Activated CD8-positive, alpha-beta T cell treated with anti-CD3 and anti-CD28 coated beads, Interleukin-2, amount 10 ng/mL, durations not matched to agents 7 days and 5 days (primary cell): ENCODE measurements around the gene EGFL8. TPM values are rescaled to one million over a fixed set of nuclear protein-coding genes. Genes with fewer than 3 reads are reported as not detected.

Experiments
- ATAC-seq: fragments of 150-1000 bp; cut with Tn5 transposase; one replicate; pipeline ENCODE4 v1.10.0; 2021; ENCODE audit warnings: moderate library complexity
- CTCF ChIA-PET: fragments of 350-600 bp; sonication (Branson Sonifier 250); formaldehyde crosslinking; loops from one replicate; lab custom pipeline; 2021; ENCODE audit warnings: antibody characterized with exemption; lab: Charles Lee
- POLR2A ChIA-PET: fragments of 350-600 bp; sonication (Branson Sonifier 250); formaldehyde crosslinking; loops from one replicate; lab custom pipeline; 2021; ENCODE audit warnings: antibody characterized with exemption; lab: Charles Lee
- DNase-seq: peaks from one replicate; pipeline ENCODE4 v3.0.0-alpha.2; 2020
- H3K27ac Mint-ChIP-seq: one replicate; pipeline ENCODE4 v1.8.0; 2021; ENCODE audit warnings: mild to moderate bottlenecking, mixed read lengths
- H3K27me3 Mint-ChIP-seq: one replicate; pipeline ENCODE4 v1.8.0; 2021; ENCODE audit warnings: low read depth, mixed read lengths
- H3K36me3 Mint-ChIP-seq: one replicate; pipeline ENCODE4 v1.8.0; 2021; ENCODE audit warnings: low read depth, mixed read lengths
- H3K4me1 Mint-ChIP-seq: one replicate; pipeline ENCODE4 v1.8.0; 2021; ENCODE audit warnings: low read depth, mixed read lengths
- H3K4me3 Mint-ChIP-seq: one replicate; pipeline ENCODE4 v1.8.0; 2021; ENCODE audit warnings: mild to moderate bottlenecking, mixed read lengths
- H3K9me3 Mint-ChIP-seq: one replicate; pipeline ENCODE4 v1.8.0; 2022; ENCODE audit warnings: mixed read lengths; ENCODE audit not compliant: insufficient read depth
- total RNA-seq, 2 experiments: library from RNA; stranded (reverse); gene quantifications; one replicate each; pipeline ENCODE4 v1.2.3, GENCODE V29; 2021

EGFL8 gene
- total RNA-seq, 2 experiments from 2014 or later, result 9.8 to 12.2 TPM

DNA sequence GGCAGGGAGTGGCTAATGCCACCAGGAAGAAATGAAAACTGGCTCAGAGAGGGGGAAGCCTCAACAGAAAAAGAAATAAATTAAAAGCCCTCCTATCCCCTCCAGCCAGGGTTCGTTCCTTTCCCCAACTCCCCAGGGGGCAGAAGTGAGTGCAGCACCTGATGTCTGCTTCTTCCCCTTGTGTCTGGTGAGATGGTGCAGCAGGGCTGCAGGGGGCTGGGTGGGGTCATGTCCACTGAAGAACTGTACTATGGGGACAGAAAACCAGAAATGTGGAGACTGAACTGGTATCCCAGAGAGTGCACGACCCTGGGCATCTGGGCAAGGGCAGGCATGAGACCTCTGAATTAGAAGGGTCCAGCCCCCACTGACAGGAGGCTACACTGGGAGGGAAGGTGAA is 4.0 kb downstream of the EGFL8 start:
- Mint-ChIP-seq H3K27ac (no peak overlapping the region), H3K4me3 (no peak overlapping the region), H3K9me3 (no peaks in the 10 kb centered on the region), H3K27me3 (no peaks in the 10 kb centered on the region), H3K4me1 (peaks cover 10% of the 10 kb centered on the region), H3K36me3 (peaks cover 40% of the 10 kb centered on the region)
- CTCF ChIA-PET, result interaction anchor here (1.2 kb wide), 1 partner anchor 16 kb away, joined by 3 read pairs; the partner anchor contains the start of gene PRRT1
- no peak for DNase-seq
- ATAC-seq, result no peak
- POLR2A ChIA-PET, result interaction anchor here (0.6 kb wide), 1 partner anchor 8 kb away, joined by 3 read pairs; no protein-coding TSS in a partner anchor

DNA sequence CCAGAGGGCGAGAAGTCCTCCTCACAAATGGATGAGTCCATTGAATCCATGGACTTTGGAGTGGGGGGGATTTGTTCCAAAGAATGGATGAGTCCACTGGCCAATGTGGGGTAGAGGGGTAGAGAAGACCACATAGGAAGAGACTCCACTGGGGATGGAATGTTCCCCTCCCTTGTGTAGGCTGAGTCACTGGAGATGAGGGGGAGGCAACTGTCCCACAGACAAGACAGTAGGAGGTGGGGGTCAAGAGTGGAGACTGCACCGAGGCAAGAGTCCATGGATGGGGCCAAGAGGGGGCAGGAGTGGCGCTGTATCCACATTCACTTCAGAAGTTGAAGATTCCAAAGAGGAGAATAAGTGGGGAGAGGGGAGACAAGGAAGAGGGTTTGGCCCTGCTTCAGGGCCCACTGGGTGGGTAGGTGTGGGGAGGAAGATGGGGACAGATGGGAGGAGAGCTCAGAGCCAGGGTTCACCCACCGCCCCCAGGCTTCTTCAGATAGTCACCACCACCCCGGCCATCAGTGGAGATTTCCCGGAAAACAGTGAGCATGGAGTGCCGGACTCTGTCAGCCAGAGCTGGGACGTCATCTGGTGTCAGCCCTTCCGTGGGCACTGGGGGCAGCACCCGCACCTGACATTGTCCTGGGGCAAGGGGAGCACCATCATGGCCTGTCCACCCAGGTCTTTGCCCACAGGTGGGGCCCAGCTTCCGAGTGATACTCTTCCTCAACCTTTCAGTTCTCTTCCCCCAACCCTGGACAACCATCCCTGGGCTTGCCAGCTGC is 4.6 kb downstream of the EGFL8 start:
- ATAC-seq, result no peak
- Mint-ChIP-seq H3K36me3 (peaks cover 40% of the 10 kb centered on the region), H3K4me1 (peaks cover 16% of the 10 kb centered on the region), H3K4me3 (no peak overlapping the region), H3K27ac (no peak overlapping the region), H3K9me3 (no peaks in the 10 kb centered on the region), H3K27me3 (no peaks in the 10 kb centered on the region)
- no peak for DNase-seq
- POLR2A ChIA-PET, result no interaction called here
- CTCF ChIA-PET, result interaction anchor here (1.2 kb wide), 1 partner anchor 17 kb away, joined by 3 read pairs; the partner anchor contains the start of gene PRRT1

DNA sequence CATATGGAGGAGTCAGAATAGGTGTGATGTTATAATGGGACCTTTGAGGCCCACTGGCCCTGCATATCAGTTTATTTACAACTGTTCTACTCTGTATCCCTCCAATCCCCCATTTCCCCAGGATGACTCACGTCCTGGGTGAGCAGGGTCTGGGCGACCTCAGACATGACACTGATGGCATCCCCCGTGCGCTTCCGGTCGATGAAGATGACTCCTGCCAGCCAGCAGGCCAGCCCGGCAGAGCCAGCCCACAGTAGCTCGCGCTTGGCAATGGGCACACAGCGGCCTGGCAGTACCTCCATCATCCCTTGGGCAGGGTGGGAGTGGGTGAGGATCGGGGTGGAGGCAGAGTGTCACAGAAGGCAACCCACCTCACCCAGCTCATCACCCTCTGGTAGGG is 5.9 kb downstream of the EGFL8 start:
- H3K27ac Mint-ChIP-seq, result no peak overlapping the region
- H3K4me1 Mint-ChIP-seq, result peaks cover 28% of the 10 kb centered on the region

DNA sequence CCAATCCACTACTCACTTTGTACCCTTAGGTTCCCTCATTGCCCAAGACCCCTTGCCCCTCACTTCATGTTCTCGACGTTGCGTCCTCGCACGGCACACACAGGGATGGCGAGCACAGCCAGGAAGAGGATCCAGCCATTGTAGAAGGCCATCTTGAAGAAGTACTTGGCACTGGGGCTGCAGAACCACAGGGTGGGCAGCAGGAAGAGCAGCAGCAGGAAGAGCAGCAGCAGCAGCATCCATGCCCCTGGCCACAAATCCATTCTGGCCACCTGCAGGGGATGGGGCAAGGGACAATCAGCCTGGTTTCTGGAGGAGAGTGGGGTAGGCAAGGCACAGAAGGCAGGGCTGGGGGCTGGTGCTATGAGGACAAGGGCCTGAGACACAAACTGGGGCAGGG is 6.8 kb downstream of the EGFL8 start:
- peaks cover 32% of the 10 kb centered on the region for H3K4me1 Mint-ChIP-seq
- H3K27ac Mint-ChIP-seq, result no peak overlapping the region
- ChIA-PET CTCF (interaction anchor here (1.2 to 1.3 kb wide), 2 partner anchors 24 to 52 kb away, joined by 3 to 5 read pairs; no protein-coding TSS in a partner anchor), POLR2A (interaction anchor here (1.0 kb wide), 1 partner anchor 19 kb away, joined by 3 read pairs; the partner anchor contains the start of gene PBX2)
- no peaks in the 10 kb centered on the region for H3K27me3 Mint-ChIP-seq
- H3K4me3 Mint-ChIP-seq, result no peak overlapping the region
- H3K9me3 Mint-ChIP-seq, result no peaks in the 10 kb centered on the region
- DNase-seq, result no peak
- no peak for ATAC-seq
- peaks cover 32% of the 10 kb centered on the region for H3K36me3 Mint-ChIP-seq

More for the DNA sequence above, 5.9 kb downstream of the EGFL8 start:
- DNase-seq (no peak), ATAC-seq (no peak)
- ChIA-PET POLR2A (no interaction called here), CTCF (no interaction called here)
- Mint-ChIP-seq H3K27me3 (no peaks in the 10 kb centered on the region), H3K36me3 (peaks cover 37% of the 10 kb centered on the region), H3K9me3 (no peaks in the 10 kb centered on the region), H3K4me3 (no peak overlapping the region)

DNA sequence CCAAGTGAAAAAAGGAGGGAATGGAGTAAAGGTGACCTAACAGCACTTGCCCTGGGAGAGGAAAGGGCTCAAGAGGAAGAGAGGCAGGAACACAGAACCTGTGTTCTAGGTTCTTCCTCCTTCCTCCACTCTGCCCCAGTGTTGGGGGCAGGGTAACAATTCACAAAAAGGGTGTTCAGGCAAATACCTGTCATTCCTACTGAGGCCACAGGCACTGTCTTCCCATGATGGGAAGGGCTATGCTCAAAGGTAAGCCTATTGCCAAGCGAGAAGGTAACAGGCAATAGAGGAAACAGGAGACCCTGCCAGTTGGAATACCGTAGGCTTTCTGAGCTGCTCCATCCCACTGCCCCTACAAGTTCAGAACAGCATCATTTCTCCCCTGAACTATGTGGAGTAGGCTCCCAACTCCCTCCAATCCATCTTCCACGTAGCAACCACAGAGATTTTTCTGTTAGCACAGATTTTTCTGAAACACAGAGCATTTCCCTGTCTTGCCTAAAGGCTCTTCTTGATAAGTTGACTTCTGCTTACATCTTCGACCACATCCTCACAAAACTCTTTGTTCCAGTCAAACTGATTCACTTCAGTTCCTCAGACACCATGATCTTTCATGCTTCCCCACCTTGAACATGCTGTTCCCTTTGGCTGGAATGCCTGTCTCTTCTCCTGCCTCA is 8.8 kb downstream of the EGFL8 start:
- H3K36me3 Mint-ChIP-seq, result peaks cover 23% of the 10 kb centered on the region
- no peak overlapping the region for H3K4me3 Mint-ChIP-seq
- ChIA-PET CTCF (no interaction called here), POLR2A (no interaction called here)
- no peaks in the 10 kb centered on the region for H3K27me3 Mint-ChIP-seq
- ATAC-seq (no peak), DNase-seq (no peak)
- peak overlapping the region; percentile 4 for H3K27ac Mint-ChIP-seq
- H3K4me1 Mint-ChIP-seq, result peaks cover 46% of the 10 kb centered on the region
- H3K9me3 Mint-ChIP-seq, result no peaks in the 10 kb centered on the region

DNA sequence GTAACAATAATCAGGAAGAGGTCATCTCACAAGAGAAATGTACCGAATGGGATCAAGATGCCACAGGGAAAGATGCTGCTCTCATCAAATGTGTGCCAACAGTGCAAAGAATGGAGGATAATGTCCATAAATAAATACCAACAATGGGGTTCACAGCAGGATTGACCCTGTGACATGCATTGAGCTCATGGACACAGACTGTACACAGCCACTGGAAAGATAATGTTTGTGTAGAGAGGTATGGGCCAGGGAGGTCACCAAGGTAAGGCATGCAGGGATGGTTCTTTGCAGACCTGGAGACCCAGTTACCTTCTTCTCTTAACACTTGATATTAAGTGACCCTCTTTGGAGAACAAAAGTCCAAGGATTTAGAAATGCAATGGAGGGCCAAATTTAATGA is 10.0 kb downstream of the EGFL8 start:
- no peak overlapping the region for H3K27ac Mint-ChIP-seq
- ChIA-PET POLR2A (interaction anchor here (0.5 kb wide), 1 partner anchor 22 kb away, joined by 4 read pairs; no protein-coding TSS in a partner anchor), CTCF (no interaction called here)
- H3K4me3 Mint-ChIP-seq, result peak overlapping the region; percentile 90
- DNase-seq (no peak), ATAC-seq (no peak)
- no peaks in the 10 kb centered on the region for H3K9me3 Mint-ChIP-seq
- peaks cover 55% of the 10 kb centered on the region for H3K4me1 Mint-ChIP-seq
- peaks cover 24% of the 10 kb centered on the region for H3K36me3 Mint-ChIP-seq
- no peaks in the 10 kb centered on the region for H3K27me3 Mint-ChIP-seq

DNA sequence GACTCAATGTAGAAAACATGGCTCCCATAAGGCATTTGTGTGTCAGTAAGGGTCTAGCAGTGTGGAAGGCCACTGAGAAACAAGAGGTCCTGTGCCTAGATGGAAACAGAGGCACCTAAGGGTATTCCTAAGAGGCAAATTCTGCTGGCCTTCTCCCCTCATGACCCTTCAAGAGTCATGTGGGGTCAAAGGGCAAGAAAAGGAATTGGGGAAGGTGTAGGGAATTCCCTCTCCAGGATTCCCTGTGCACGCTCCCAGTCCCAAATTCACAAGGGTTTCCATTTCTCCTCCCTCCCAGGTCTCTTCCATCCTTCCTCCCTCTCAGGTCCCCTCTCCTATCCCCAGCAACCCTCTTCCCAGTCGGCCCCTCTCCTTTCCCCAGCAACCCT is 10.9 kb downstream of the EGFL8 start:
- ATAC-seq (no peak), DNase-seq (no peak)
- no peaks in the 10 kb centered on the region for H3K27me3 Mint-ChIP-seq
- peaks cover 20% of the 10 kb centered on the region for H3K36me3 Mint-ChIP-seq
- H3K4me1 Mint-ChIP-seq, result peaks cover 63% of the 10 kb centered on the region
- CTCF ChIA-PET, result no interaction called here
- H3K27ac Mint-ChIP-seq, result peak overlapping the region; percentile 76
- H3K4me3 Mint-ChIP-seq, result peak overlapping the region; percentile 90
- POLR2A ChIA-PET, result no interaction called here
- no peaks in the 10 kb centered on the region for H3K9me3 Mint-ChIP-seq

DNA sequence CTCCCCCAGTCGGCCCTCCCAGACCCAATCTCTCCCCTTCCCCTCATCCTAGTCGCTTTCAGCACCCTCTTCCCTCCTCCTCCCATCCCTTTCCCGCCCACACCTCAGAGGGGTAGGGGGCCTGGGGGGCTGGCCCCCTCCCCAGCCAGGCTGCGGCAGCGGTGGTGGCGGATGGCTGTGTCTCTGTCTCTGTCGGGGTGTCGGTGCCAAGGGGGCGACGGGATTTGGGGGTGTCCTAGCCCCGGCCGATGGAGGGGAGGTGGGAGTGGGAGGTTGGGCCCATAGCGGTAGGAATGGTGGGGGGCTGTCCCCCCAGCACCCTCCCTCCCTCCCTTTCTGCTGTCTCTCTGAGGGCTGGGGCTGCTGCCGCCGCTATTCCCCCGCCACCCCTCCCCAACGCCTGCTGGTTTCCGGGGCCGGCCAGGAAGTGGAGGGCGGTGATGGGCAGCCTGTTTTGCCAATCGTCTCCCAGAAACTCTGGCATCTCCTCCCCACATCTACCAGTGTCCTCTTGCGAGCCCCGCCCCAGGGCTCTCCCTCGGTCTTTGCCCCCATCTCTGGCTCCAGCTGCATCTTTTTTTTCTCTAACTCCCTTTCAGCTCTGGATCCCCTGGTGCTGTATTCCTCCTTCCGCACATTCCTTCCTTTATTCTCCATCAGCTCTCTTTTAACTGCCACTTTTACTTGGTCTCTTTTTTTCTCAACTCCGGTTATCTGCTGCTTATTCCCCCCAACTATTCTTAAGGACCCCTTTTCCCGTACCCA is 11.5 kb downstream of the EGFL8 start, which contains the start of gene AGPAT1:
TSS of gene AGPAT1 (minus strand) at position 374 of the 765 bp plus-strand sequence. CDS start 4,588 bp downstream, outside the sequence.
- Mint-ChIP-seq H3K4me1 (peaks cover 68% of the 10 kb centered on the region), H3K27ac (peak within 1 kb of the TSS; percentile 92), H3K27me3 (no peaks in the 10 kb centered on the region), H3K4me3 (peak within 1 kb of the TSS; percentile 90), H3K9me3 (no peaks in the 10 kb centered on the region), H3K36me3 (peaks cover 21% of the 10 kb centered on the region)
- ATAC-seq (peak; percentile 57), DNase-seq (peak; percentile 98)
- ChIA-PET POLR2A (interaction anchor here (0.6 to 1.3 kb wide), 7 partner anchors 8 to 49 kb away, joined by 3 to 6 read pairs (median 4); partner anchors contain the start of gene GPSM3), CTCF (interaction anchor here (1.0 to 2.5 kb wide), 4 partner anchors 17 to 57 kb away, joined by 5 to 25 read pairs (median 8); partner anchors contain the start of genes ATF6B and GPSM3)

DNA sequence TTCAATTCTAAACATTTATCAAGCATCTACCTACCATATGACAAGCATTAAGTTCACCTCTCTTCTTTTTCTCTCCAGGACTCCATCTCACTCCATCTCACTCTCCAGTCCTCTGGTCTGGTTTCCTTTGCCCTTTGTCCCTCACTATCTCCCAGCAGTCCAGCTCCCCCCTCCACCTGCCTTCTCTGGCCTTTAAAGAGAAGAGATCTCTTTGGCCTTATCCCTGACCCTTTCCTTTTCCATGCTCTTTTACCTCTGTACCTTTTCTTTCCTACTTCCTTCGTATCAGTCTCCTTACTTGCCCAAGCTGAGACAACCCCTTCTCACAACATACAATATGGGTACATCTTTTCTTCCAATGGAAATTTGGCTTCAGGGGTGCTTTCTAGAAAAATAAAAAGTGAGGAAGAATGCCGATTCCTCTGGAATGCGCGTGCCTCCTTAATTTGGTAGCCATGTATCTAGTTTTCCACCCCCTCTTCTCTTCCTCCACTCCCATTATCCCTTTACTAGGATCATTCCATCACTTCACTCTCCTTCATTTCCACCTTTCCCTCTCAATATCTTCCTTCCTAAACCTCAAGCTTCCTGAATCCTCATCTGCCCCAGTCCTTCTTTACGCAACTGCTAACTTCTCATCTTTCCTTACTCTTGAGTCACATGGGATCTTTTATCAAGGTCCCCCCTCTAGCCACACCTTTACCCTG is 12.2 kb downstream of the EGFL8 start:
- Mint-ChIP-seq H3K4me1 (peaks cover 68% of the 10 kb centered on the region), H3K4me3 (peak overlapping the region; percentile 90), H3K27me3 (no peaks in the 10 kb centered on the region), H3K36me3 (peaks cover 21% of the 10 kb centered on the region), H3K9me3 (no peaks in the 10 kb centered on the region), H3K27ac (peak overlapping the region; percentile 92)
- ChIA-PET POLR2A (interaction anchor here (0.6 to 1.3 kb wide), 12 partner anchors 9 to 217 kb away, joined by 3 to 8 read pairs (median 4); partner anchors contain the start of genes GPSM3 and PBX2), CTCF (interaction anchor here (1.0 to 2.5 kb wide), 4 partner anchors 16 to 58 kb away, joined by 5 to 25 read pairs (median 8); partner anchors contain the start of genes ATF6B and GPSM3)
- ATAC-seq (no peak), DNase-seq (no peak)

DNA sequence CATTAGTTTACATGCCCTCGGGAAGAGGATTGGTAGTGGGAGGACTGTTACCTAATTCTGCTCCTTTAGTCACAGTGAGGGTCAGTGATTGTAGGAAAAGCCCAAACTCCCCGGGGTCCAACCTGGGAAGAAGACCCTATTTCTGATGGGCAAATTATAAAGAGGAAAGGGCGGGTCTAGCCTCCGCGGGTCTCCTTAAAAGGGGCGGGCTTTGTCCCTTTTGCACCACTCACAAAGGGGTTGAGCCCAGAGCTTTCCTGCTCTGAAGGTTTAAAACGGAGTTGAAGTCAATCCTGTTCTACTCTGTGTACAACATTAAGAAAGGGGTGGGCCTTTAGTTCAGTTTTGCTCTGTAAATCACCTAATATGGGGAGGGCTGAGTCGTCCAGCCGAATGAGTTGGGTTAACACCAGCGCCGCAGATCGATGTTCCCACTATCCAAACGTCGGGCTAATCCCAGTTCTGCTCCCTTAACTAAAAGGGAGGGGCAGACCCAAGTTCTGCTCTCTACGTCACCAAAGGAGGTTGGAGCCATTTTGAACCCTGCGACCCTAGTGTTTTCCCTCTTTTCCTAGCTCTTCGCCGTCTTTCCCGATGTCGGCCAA is 12.9 kb downstream of the EGFL8 start:
- Mint-ChIP-seq H3K4me3 (peak overlapping the region; percentile 90), H3K27ac (peak overlapping the region; percentile 92), H3K36me3 (peaks cover 25% of the 10 kb centered on the region), H3K4me1 (peaks cover 71% of the 10 kb centered on the region), H3K9me3 (no peaks in the 10 kb centered on the region), H3K27me3 (no peaks in the 10 kb centered on the region)
- POLR2A ChIA-PET, result interaction anchor here (0.6 to 1.3 kb wide), 6 partner anchors 12 to 360 kb away, joined by 3 to 8 read pairs (median 5); partner anchors contain the start of genes GPSM3 and PBX2
- ATAC-seq (peak; percentile 5), DNase-seq (peak; percentile 63)
- CTCF ChIA-PET, result interaction anchor here (1.0 to 2.5 kb wide), 4 partner anchors 16 to 60 kb away, joined by 3 to 25 read pairs (median 6); no protein-coding TSS in a partner anchor
